GM06990 (cell line): ENCODE measurements around the gene MPDU1.

Source experiments
- DNase-seq: peaks from one replicate; pipeline ENCODE4 v3.0.0-alpha.2; 2011; ENCODE audit not compliant: insufficient read length; ENCODE audit errors: extremely low read depth
- H3K27me3 ChIP-seq: replicated peaks from 2 replicates; pipeline ENCODE4 v1.6.0; 2011; ENCODE audit warnings: low read length; ENCODE audit not compliant: control insufficient read depth, insufficient read depth
- H3K36me3 ChIP-seq: 2 replicates; pipeline ENCODE4 v1.5.1; 2011; ENCODE audit warnings: low read length; ENCODE audit not compliant: control insufficient read depth, insufficient read depth
- H3K4me3 ChIP-seq: replicated peaks from 2 replicates; pipeline ENCODE4 v1.5.1; 2011; ENCODE audit warnings: low read depth, mild to moderate bottlenecking, control low read depth, low read length
- CTCF ChIP-seq: IDR thresholded peaks from 2 replicates; pipeline ENCODE4 v1.5.1; 2011; ENCODE audit warnings: low read length, control low read depth, mild to moderate bottlenecking, inconsistent platforms; ENCODE audit not compliant: insufficient read depth, poor library complexity, severe bottlenecking

The MPDU1 gene

DNA sequence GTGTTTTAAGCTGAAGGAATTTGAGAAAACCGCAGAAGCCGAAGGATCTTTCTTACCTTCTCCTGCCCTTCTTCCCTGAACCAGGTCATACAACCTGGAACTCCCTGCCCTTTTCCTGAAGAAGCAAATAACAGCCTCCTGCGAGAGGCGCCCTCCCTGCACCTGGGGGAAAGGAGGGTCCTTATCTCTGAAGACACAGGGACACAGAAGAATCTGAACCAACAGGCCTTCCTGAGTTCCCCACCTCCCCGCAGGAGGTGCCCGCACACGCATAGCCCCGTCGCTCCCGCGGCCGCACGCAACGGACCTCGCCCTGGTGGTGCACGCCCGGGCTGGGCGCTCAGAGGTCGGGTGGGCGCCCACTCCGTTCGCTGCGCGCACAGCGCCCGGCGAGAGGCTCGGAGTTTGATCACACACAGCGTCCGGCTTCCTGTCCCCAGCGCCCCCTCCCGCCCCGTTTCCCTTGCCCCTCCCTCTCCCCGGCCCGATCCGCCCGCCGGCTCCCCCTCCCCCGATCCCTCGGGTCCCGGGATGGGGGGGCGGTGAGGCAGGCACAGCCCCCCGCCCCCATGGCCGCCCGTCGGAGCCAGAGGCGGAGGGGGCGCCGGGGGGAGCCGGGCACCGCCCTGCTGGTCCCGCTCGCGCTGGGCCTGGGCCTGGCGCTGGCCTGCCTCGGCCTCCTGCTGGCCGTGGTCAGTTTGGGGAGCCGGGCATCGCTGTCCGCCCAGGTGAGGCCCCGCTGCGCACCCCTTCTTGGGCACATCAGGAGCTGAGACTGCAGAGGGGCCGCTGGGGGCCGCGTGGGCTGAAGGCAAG is 34.9 kb upstream of the MPDU1 start, which contains the start of gene TNFSF12:
TSS of gene TNFSF12 (plus strand) at position 474 of the 816 bp plus-strand sequence. CDS start at position 570, 96 bp downstream.
- TF ChIP-seq CTCF: no peak
- Histone ChIP-seq H3K36me3 (no peaks in the 10 kb centered on the region), H3K27me3 (no peaks in the 10 kb centered on the region), H3K4me3 (peak within 1 kb of the TSS; percentile 61)
- peak; percentile 64 for DNase-seq

GRCh38 chr17:7549401-7550055 is 34.1 kb upstream of the MPDU1 start:
- Histone ChIP-seq H3K36me3 (no peaks in the 10 kb centered on the region), H3K4me3 (peak overlapping the region; percentile 61), H3K27me3 (no peaks in the 10 kb centered on the region)
- no peak for DNase-seq
- TF ChIP-seq CTCF: no peak

GRCh38 chr17:7550344-7550743 is 33.3 kb upstream of the MPDU1 start:
- no peak for TF ChIP-seq CTCF
- Histone ChIP-seq H3K36me3 (no peaks in the 10 kb centered on the region), H3K27me3 (no peaks in the 10 kb centered on the region), H3K4me3 (no peak overlapping the region)
- DNase-seq: no peak

DNA sequence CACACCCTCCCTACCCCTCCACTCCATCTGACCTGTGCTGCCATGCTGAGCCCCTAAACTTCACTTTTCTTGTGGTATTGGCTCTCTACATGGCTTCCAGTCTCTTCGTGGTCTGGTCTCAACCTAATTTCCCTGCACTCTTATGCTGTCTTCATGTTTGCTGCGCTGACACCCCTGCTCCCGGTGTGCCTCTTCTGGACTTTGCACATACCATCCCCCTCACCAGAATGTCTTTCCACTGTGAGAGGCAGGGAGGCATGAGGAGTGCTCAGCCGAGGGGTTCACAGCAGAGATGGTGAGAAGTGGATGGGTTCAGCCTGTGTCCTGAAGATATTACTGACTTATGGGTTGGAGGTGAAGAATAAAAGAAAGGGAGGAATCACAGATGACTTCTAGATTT is 32.3 kb upstream of the MPDU1 start:
- no peak overlapping the region for H3K4me3 ChIP-seq
- no peak for TF ChIP-seq CTCF
- no peaks in the 10 kb centered on the region for H3K27me3 ChIP-seq
- DNase-seq: no peak
- H3K36me3 ChIP-seq: no peaks in the 10 kb centered on the region

DNA sequence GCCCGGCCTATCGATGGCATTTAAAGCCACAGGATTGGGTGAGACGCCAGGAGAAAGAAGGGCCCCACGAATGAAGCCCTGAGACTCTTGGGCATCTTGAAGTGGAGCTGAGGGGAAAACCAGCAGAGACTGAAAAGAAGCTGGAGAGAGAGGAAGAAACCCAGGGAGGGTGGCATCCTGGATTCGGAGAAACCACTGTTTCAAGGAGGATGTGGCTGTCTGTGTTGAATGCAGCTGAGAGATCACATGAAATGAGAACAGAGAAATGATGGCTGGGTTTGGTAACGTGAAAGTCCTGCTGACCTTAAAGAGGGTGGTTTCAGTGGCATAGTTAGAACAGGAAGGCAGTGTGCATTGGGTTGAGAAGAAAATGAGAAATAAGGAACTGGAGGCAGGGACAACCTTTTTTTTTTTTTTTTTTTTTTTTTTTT is 31.0 kb upstream of the MPDU1 start:
- TF ChIP-seq CTCF: no peak
- no peak for DNase-seq

More for the DNA sequence above, 31.0 kb upstream of the MPDU1 start:
- Histone ChIP-seq H3K4me3 (no peak overlapping the region), H3K27me3 (no peaks in the 10 kb centered on the region), H3K36me3 (no peaks in the 10 kb centered on the region)
